ENCODE results near the gene ZMIZ1.

DNA sequence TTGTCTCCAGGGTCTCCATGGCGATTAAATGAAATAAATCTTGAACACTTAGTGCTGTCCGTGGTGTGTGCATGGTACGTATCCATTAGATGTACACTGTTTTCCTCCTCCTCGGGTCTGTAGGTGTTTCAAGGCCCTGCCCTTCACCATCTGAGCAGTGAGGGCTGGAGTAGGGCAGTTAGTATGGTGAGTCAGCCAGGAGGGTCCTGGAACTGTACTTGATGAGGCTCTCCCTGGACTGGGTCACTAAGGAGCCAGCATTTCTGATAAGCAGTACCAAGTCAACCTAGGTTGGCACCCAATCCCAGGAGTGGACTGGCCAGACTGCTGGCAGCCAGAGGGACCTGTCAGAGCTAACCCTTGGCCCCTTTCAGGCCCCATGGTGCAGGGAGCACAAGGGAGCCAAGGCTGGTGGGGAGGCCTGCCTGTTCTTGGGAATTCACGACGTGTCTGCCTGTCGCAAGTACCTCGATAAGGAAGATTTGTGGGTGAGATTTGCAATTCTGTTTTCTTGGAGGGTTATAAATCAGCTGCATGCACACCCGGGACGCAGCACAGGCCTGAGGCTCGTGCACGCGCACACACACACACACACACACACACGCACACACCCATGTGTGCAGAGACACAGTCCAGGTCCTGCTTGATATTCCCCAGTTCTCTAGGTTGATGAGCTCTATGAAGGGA, 114.2 kb downstream of the ZMIZ1 start:
- TF ChIP-seq, protein P1, sequence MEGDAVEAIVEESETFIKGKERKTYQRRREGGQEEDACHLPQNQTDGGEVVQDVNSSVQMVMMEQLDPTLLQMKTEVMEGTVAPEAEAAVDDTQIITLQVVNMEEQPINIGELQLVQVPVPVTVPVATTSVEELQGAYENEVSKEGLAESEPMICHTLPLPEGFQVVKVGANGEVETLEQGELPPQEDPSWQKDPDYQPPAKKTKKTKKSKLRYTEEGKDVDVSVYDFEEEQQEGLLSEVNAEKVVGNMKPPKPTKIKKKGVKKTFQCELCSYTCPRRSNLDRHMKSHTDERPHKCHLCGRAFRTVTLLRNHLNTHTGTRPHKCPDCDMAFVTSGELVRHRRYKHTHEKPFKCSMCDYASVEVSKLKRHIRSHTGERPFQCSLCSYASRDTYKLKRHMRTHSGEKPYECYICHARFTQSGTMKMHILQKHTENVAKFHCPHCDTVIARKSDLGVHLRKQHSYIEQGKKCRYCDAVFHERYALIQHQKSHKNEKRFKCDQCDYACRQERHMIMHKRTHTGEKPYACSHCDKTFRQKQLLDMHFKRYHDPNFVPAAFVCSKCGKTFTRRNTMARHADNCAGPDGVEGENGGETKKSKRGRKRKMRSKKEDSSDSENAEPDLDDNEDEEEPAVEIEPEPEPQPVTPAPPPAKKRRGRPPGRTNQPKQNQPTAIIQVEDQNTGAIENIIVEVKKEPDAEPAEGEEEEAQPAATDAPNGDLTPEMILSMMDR (conservative IDR thresholded peaks at IDR 0.05 in 1 of 2, IDR thresholded peaks at IDR 0.05 in 1 of 2; ENCODE audit: low read depth in 1 of 2, low read length in 2 of 2): no peak
- TF ChIP-seq EZH2 (IDR thresholded peaks at IDR 0.05; ENCODE audit: low read length, missing control alignments): no peak

Measured in fibroblast of lung (primary cell).